HG03039 (cell line): ENCODE data around the gene TUBB1.

ENCODE experiments used
- ATAC-seq: cut with Tn5 transposase; IDR thresholded peaks from one replicate; pipeline ENCODE4 v1.9.1; 2021; ENCODE audit warnings: mild to moderate bottlenecking, moderate library complexity; ENCODE audit not compliant: unreplicated experiment

The TUBB1 gene

GRCh38 chr20:59074456-59074855 lies 55.2 kb downstream of the TUBB1 start:
- no peak for ATAC-seq

- ATAC-seq, result no peak
Measured at GRCh38 chr20:59075934-59076508, 56.8 kb downstream of the TUBB1 start.
